Measurements from ENCODE around the gene SLC35B3.
"Not testable (repeated sequence)": the region's sequence is repeated elsewhere in the genome, so short reads cannot be mapped to it uniquely, and the experiment has no call there.

SLC35B3 gene

GRCh38 chr6:8415280-8415679, 20.1 kb downstream of the SLC35B3 start:
- no peak for DNase-seq (ENCODE audit: low read depth in 2 of 2)

GRCh38 chr6:8414844-8415243, 20.5 kb downstream of the SLC35B3 start:
- DNase-seq (ENCODE audit: low read depth in 2 of 2): no peak

- DNase-seq (ENCODE audit: low read depth in 2 of 2): not testable (repeated sequence)
Observed at GRCh38 chr6:8405946-8406345, 29.4 kb downstream of the SLC35B3 start.

GRCh38 chr6:8402546-8402945, 32.8 kb downstream of the SLC35B3 start:
- DNase-seq (ENCODE audit: low read depth in 2 of 2): no peak

- no peak for DNase-seq (ENCODE audit: low read depth in 2 of 2)
Observed at GRCh38 chr6:8400663-8401062, 34.7 kb downstream of the SLC35B3 start.

GRCh38 chr6:8392569-8392968, 42.8 kb downstream of the SLC35B3 start:
- DNase-seq (ENCODE audit: low read depth in 2 of 2): no peak

- no peak for DNase-seq (ENCODE audit: low read depth in 2 of 2)
Observed at GRCh38 chr6:8391934-8392333, 43.4 kb downstream of the SLC35B3 start.

- DNase-seq (ENCODE audit: low read depth in 2 of 2): no peak
Observed at GRCh38 chr6:8389036-8389818, 46.1 kb downstream of the SLC35B3 start.

GRCh38 chr6:8387942-8388437, 47.4 kb downstream of the SLC35B3 start:
- DNase-seq (ENCODE audit: low read depth in 2 of 2): no peak

- no peak for DNase-seq (ENCODE audit: low read depth in 2 of 2)
Observed at GRCh38 chr6:8383584-8383983, 51.8 kb downstream of the SLC35B3 start.

GRCh38 chr6:8382434-8382833, 52.9 kb downstream of the SLC35B3 start:
- DNase-seq (ENCODE audit: low read depth in 2 of 2): no peak

- DNase-seq (ENCODE audit: low read depth in 2 of 2): no peak
Observed at GRCh38 chr6:8375916-8376315, 59.4 kb downstream of the SLC35B3 start.

Measured in stimulated activated CD4-positive, alpha-beta T cell treated with anti-CD3 and anti-CD28 coated beads, Interleukin-15, amount 100 ng/mL, for 48 hours (primary cell).